HG02623 (cell line): ENCODE measurements around the gene DDX46.
"Not testable (repeated sequence)": the region's sequence is repeated elsewhere in the genome, so short reads cannot be mapped to it uniquely, and the experiment has no call there.

Source experiments
- ATAC-seq: cut with Tn5 transposase; IDR thresholded peaks from one replicate; pipeline ENCODE4 v1.9.1; 2021; ENCODE audit warnings: moderate library complexity; ENCODE audit not compliant: unreplicated experiment

Gene DDX46, protein sequence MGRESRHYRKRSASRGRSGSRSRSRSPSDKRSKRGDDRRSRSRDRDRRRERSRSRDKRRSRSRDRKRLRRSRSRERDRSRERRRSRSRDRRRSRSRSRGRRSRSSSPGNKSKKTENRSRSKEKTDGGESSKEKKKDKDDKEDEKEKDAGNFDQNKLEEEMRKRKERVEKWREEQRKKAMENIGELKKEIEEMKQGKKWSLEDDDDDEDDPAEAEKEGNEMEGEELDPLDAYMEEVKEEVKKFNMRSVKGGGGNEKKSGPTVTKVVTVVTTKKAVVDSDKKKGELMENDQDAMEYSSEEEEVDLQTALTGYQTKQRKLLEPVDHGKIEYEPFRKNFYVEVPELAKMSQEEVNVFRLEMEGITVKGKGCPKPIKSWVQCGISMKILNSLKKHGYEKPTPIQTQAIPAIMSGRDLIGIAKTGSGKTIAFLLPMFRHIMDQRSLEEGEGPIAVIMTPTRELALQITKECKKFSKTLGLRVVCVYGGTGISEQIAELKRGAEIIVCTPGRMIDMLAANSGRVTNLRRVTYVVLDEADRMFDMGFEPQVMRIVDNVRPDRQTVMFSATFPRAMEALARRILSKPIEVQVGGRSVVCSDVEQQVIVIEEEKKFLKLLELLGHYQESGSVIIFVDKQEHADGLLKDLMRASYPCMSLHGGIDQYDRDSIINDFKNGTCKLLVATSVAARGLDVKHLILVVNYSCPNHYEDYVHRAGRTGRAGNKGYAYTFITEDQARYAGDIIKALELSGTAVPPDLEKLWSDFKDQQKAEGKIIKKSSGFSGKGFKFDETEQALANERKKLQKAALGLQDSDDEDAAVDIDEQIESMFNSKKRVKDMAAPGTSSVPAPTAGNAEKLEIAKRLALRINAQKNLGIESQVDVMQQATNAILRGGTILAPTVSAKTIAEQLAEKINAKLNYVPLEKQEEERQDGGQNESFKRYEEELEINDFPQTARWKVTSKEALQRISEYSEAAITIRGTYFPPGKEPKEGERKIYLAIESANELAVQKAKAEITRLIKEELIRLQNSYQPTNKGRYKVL

DNA sequence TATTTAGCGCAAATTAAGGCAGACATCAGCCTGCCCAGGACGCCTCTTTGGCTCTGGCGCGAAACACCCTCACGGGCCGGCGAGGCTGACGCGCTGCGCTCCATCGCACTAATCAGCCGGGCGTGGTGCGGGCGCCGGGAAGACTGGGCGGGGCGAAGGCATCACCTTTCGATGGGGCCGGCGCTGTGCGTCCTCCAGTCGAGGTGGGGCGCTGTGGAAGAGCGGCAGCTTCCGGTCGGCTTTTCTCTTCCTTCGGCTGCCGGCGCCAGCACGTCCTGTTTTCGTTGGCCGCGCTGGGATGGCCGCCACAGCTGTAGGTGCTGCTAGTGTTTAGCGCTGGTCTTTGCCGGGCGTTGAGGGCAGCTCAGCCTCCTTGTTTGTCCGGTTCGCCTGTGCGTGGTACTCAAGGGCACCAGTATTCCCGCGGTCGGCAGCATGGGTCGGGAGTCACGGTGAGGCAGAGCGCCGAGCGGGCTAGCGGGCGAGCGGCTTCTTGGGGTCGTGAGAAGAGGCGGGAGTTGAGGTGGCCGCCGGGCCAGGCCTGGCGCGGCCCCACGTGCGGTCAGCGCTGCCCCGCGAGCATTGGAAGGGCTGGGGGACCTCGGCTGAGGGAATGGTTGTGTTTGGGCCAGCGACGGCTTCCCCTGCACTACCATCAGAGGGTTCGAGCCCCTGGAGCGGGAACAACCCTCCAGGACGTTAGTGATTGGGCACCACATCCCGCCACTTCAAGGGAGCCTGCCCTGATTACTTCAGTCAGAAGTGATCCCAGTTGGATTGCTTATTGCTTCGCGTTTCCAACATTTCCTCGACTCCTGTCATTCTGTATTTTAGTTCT, at the start of gene DDX46:
Gene DDX46, plus strand, starts transcription at position 276 of the 838 bp plus-strand sequence. Its CDS starts 160 bp downstream, at position 436.
- ATAC-seq = peak; percentile 93

DNA sequence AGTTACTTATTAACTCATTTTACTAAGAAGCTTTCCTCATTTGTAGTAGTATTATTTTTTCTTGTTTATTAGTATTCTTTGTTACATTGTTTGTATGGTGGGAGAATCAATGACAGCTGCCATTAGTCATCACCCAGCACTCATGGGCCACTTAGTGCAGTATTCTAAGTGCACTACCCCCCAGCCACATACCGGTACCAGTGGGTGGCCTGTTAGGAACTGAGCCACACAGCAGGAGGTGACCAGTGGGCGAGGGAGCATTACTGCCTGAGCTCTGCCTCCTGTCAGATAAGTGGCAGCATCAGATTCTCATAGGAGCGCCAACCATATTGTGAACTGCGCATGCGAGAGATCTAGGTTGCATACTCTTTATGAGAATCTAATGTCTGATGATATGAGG, 44.5 kb upstream of the DDX46 start:
- no peak for ATAC-seq

DNA sequence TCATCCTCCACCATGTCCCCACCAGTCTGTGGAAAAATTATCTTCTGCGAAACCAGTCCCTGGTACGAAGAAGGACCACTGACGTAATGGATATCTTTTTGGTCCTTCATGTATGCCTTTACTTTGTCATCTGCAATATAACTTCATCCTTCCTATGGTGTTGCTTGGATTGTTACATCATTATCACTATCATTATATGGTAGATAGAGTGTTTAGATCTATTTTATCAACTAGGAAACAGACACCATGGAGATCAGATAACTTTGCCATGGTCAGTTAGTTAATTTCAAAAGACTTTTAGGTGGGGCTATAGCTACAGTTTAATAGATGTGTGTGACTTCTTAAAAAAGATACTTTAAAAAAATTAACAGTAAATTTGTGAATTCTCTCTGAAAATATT, 44.0 kb upstream of the DDX46 start:
- no peak for ATAC-seq

DNA sequence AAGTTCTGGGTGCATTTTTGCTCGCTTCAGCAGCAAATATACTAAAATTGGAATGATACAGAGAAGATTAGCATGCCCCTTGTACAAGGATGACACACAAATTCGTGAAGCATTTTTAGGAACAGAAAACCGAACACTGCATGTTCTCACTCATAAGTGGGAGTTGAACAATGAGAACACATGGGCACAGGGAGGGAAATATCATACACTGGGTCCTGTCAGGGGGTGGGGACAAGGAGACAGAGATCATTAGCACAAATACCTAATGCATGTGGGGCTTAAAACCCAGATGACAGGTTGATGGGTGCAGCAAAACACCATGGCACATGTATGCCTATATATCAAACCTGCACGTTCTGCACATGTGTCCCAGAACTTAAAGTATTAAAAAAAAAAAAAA, 43.1 kb upstream of the DDX46 start:
- not testable (repeated sequence) for ATAC-seq

DNA sequence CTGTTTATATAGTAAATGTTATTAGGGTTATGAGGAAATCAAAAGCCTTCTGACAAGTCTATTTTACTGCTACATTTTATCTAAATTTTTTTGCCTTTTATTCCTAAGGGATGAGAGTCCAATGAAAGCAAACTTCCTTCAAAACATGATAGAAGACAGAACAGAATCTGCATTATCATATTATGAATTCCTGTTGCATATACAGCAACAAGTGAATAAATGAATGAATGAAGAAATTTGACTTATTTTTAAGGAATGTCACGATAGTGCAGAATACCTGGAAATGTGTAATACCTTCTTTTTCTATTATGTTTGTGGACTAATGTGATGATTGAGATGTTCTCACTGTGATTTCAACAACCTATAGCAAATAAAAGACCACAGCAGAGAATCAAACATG, 33.7 kb upstream of the DDX46 start:
- no peak for ATAC-seq

DNA sequence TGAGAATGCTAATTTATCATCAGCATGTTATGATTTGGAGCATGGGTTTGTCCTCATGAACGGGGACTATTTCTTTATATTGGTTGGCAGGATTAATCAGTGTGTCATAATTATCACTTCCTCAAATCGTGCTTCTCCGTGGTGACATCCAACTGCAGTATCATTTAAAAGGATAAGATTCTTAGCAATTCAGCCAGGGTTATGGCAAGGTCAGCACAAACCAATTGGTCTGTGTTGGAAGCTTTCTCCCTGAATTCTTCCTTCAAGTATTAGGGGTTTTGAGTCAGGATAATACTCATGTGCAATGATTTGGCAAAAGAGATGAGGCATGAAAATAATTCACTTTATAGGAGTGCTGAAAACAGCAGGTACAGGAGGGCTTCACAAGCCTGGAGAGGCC, 25.8 kb upstream of the DDX46 start:
- ATAC-seq = no peak

DNA sequence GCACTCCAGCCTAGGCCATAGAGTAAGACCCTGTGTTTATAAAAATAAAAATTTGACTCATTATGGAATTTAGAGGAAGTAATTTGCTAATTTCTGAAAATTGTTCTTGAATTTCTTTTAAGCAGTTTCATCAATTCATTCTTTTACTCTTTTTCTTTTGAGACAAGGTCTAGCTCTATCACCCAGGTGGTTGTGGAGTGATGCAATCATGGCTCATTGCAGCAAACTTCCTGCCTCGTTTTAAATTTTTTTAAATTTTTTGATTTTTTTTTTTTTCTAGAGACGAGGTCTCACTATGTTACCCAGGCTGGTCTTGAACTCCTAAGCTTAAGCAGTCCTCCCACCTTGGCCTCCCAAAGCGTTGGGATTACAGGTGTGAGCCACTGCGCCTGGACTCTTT, 23.3 kb upstream of the DDX46 start:
- no peak for ATAC-seq

DNA sequence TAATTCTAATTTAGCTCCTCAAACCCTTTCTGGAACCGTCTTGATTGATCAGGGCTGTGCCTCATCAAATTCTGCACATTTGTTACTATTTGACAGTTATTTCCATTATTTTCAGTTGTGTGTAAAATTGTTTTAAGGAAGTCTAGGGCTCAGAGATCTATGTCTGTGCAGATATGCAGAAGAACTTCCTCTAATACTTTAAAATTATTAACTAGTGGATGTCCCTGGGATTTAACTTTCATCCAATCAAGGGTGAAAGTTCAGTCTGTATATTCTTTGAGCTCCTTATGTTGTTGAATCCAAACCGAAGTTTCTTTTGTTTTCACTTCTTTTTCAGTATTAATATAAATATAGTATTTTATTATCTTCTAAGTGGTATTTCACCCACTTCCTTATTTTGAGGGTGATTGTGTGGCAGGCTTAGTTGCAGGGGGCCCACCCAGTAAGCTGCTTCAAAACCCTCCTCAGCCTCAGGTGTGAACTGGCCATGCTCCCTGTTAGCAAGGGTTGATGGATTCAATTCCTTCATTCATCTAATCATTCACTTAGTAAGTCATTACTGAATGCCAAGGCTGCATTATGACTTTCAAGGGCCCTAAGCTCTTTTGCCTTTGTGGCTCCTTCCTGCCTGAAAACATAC, 22.3 kb upstream of the DDX46 start:
- no peak for ATAC-seq

DNA sequence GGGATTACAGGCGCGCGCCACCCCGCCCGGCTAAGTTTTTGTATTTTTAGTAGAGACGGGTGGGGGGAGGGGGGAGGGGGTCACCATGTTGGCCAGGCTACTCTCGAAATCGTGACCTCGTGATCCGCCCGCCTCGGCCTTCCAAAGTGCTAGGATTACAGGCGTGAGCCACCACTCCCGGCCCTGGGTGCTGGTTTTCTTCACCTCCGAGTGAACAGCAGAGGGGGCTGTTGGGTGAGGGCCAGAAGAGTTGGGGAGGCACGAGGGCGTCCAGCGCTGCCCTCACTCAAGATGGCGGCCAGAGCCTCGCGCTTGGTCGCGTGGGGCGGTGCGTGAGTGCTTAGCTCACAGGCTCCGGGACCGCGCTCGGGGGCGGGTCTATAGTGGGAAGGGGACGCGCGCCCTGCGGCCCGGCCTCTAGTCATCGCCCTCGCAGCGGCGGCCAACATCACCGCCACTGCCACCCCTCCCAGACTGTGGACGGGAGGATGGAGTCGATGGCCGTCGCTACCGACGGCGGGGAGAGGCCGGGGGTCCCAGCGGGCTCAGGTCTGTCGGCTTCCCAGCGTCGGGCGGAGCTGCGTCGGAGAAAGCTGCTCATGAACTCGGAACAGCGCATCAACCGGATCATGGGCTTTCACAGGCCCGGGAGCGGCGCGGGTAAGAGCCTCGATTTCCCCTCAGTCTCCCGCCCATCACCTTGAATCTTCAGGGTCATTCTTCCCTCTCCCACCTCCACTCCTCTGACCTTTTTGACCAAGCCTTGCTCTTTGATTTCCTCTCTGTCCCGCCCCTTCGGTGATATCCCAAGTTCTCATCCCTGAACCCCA, 20.2 kb upstream of the DDX46 start, which contains the start of gene CAMLG:
Gene CAMLG, plus strand, starts transcription at position 416 of the 830 bp plus-strand sequence. Its CDS starts 73 bp downstream, at position 489.
- ATAC-seq = peak; percentile 93

DNA sequence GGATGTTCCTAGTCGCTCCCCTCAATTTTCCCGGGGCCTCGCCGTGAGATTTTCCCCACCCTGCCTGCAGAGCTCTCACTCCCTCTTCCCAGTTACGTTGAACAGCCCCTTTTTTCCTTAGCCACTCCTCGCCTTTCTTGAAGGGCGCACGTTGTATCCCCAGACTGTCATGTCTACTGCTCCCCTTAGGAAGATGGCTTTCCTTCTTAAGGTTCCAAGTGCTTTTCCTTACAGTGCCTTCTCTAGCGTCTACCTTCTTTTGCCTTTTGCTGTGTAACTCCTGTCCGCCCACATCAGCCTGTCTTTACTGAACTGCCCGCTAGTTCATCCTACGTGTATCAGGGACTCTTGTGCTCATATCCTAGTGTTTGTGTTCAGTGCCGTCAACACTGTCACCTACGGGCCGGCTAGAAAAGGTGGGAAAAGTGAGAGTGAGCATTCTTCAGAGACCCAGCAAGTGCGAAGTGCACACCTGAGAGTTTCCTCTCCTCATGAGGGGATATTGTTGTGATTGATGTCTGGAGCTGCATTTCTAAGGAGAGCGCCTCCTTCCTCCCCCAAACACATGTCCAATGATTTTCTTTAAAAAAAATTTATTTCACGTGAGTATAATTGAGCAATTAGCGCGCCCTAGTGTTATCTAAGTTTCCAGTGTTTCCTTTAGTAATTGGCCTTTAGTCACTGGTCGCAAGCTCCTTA, 19.5 kb upstream of the DDX46 start:
- ATAC-seq = no peak

DNA sequence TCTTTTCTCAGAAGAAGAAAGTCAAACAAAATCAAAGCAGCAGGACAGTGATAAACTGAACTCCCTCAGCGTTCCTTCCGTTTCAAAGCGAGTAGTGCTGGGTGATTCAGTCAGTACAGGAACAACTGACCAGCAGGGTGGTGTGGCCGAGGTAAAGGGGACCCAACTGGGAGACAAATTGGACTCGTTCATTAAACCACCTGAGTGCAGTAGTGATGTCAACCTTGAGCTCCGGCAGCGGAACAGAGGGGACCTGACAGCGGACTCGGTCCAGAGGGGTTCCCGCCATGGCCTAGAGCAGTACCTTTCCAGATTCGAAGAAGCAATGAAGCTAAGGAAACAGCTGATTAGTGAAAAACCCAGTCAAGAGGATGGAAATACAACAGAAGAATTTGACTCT, 17.5 kb upstream of the DDX46 start:
- no peak for ATAC-seq

DNA sequence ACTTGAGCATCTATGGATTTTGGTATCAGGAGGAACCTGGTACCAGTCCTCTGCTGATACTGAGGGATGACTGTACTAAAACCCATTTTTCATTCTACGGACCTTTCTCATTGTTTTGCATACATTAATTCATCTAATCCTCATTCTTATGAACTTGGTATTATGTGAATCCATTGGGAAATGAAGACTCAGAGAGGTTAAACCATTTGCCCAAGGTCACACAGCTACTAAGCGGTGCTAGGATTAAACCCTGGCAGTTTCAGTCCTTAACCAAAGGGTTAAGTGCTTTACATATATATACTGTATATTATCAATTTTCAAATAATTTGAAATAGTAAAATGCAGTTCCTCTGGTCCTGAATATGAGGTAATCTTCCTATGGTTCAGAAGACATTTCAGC, 16.4 kb upstream of the DDX46 start:
- no peak for ATAC-seq

DNA sequence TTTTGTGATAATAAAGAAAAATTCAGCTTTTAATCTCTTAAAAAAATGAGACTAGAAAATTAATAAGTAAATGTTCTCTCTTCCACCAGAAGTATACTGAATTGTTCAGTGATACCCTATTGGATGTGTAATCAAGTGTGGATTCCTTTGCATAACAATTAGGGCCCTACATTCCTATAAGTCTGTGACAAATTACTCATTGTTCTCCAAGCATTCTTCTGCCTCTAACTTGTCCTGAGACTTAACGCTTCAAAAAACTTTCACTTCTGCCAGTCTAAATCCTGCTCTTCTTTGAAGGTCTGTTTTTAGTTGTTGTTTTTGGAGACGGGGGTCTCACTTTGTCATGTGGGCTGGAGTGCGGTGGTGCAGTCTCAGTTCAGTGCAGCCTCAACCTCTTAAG, 9.2 kb upstream of the DDX46 start:
- no peak for ATAC-seq

DNA sequence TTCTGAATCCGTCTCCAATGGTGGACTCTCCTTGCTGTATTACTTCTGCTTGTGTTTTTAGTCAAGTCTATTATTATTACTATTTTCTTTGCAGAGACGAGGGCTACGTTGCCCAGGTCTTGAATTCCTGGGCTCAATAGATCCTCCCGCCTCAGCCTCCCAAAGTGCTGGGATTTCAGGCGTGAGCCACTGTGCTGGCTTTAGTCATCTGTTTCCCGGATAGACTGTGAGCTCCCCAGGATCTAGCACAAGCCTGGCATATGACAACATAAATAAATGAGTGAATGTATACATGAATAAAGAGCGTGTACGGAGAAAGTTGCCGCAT, 439 bp upstream of the DDX46 start:
- ATAC-seq = peak; percentile 19

DNA sequence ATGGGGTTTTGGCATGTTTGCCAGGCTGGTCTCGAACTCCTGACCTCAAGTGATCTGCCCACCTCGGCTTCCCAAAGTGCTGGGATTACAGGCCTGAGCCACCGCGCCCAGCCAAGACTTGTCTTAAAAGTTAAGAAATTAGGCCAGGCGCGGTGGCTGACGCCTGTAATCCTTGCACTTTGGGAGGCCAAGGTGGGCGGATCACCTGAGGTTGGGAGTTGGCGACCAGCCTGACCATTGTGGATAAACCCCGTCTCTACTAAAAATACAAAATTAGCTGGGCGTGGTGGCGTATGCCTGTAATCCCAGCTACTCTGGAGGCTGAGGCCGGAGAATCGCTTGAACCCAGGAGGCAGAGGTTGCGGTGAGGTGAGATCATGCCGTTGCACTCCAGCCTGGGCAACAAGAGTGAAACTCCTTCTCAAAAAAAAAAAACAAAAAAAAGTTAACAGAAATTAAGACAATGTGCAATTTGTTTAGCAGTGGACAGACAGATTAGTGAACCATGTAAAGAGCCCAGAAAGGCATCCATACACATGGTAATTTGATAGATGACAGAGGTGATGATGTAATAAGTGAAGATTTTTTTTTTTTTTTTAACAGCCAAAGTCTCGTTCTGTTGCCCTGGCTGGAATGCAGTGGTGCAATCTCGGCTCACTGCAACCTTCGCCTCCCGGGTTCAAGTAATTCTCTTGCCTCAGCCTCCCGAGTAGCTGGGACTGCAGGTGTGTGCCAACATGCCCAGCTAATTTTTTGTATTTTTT, 9.1 kb downstream of the DDX46 start:
- ATAC-seq = not testable (repeated sequence)

DNA sequence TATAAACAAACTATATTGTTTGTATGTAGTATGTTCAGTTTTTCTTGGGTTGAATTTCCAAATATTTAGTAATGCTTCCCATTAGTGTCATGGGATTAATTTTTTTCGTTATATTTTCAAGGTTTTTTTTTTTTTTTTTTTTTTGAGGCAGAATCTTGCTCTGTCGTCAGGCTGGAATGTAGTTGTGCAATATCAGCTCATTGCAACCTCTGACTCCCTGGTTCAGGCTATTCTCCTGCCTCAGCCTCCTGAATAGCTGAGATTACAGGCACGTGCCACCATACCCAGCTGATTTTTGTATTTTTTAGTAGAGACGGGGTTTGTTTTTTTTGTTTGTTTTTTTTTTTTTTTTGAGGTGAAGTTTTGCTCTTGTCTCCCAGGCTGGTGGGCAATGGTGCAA, 10.6 kb downstream of the DDX46 start:
- ATAC-seq = no peak

DNA sequence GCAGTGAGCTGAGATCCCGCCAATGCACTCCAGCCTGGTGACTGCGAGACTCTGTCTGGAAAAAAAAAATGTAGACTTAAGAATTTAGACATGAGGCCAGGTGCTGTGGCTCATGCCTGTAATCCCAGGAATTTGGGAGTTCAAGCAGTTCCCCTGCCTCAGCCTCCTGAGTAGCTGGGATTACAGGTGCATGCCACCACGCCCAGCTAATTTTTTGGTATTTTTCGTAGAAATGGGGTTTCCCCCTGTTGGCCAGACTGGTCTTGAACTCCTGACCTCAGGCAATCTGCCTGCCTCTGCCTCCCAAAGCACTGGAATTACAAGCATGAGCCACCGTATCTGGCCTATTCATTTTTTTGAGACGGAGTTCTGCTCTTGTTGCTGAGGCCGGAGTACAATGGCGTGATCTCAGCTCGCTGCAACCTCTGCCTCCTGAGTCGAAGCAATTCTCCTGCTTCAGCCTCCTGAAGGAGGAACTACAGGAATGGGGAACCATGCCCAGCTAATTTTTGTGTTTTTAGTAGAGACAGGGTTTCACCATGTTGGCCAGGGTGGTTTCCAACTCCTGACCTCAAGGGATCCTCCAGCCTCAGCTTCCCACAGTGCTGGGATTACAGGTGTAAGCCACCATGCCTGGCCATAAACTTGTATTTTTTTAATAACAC, 14.0 kb downstream of the DDX46 start:
- ATAC-seq = no peak

DNA sequence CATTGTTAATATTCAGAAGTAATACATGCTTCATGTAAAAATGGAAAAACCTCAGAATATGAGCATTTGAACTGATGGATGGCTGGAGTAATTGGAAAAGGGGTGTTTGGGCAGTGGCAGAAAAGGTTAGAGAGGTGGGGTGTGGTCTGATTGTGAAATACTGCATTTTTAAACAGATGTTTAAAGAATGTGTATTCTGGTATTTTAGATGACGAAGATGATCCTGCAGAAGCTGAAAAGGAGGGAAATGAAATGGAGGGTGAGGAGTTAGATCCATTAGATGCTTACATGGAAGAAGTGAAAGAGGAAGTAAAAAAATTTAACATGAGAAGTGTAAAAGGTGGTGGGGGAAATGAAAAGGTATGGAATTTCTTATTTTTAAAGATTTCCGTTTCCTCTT, 18.8 kb downstream of the DDX46 start:
- no peak for ATAC-seq
